Smooth muscle cell (in vitro differentiated cells): ENCODE measurements around the gene GH1. TPM values are rescaled to one million over a fixed set of nuclear protein-coding genes. Genes with fewer than 3 reads are reported as not detected.
"Not testable (repeated sequence)": the region's sequence is repeated elsewhere in the genome, so short reads cannot be mapped to it uniquely, and the experiment has no call there.

Source experiments
- DNase-seq: peaks from one replicate; lab custom pipeline; 2025; ENCODE audit not compliant: unreplicated experiment; lab: John Stamatoyannopoulos, UW
- H2AFZ ChIP-seq: fragments of 200-600 bp; sonication (generic); 2 replicates; pipeline ENCODE4 v1.6.0; 2016; ENCODE audit warnings: antibody characterized with exemption, low read depth, mild to moderate bottlenecking
- H3F3A ChIP-seq: fragments of 200-600 bp; sonication (generic); 2 replicates; pipeline ENCODE4 v1.6.0; 2017; ENCODE audit warnings: antibody characterized with exemption, low read depth
- H3K27ac ChIP-seq: fragments of 200-600 bp; sonication (generic); 2 replicates; pipeline ENCODE4 v1.5.1; 2016; ENCODE audit warnings: low read depth, mild to moderate bottlenecking
- H3K27me3 ChIP-seq: fragments of 200-600 bp; sonication (generic); 2 replicates; pipeline ENCODE4 v1.6.1; 2016; ENCODE audit warnings: low read depth, mild to moderate bottlenecking
- H3K36me3 ChIP-seq: fragments of 200-600 bp; sonication (generic); 2 replicates; pipeline ENCODE4 v1.5.1; 2016; ENCODE audit warnings: low read depth
- H3K4me1 ChIP-seq: fragments of 200-600 bp; sonication (generic); 2 replicates; pipeline ENCODE4 v1.5.1; 2016; ENCODE audit warnings: low read depth
- H3K4me2 ChIP-seq: fragments of 200-600 bp; sonication (generic); 2 replicates; pipeline ENCODE4 v1.6.0; 2016; ENCODE audit warnings: mild to moderate bottlenecking
- H3K4me3 ChIP-seq: fragments of 200-600 bp; sonication (generic); 2 replicates; pipeline ENCODE4 v1.5.1; 2016; ENCODE audit warnings: mild to moderate bottlenecking
- H3K79me2 ChIP-seq: fragments of 200-600 bp; sonication (generic); 2 replicates; pipeline ENCODE4 v1.6.0; 2016; ENCODE audit warnings: low read depth, mild to moderate bottlenecking
- H3K9ac ChIP-seq: fragments of 200-600 bp; sonication (generic); 2 replicates; pipeline ENCODE4 v1.6.0; 2016; ENCODE audit warnings: low read depth
- H3K9me3 ChIP-seq: fragments of 200-600 bp; sonication (generic); replicated peaks from 2 replicates; pipeline ENCODE4 v1.5.1; 2016; ENCODE audit warnings: low read depth
- H4K20me1 ChIP-seq: fragments of 200-600 bp; sonication (generic); 2 replicates; pipeline ENCODE4 v1.6.0; 2016; ENCODE audit warnings: low read depth
- CTCF ChIP-seq: fragments of 200-600 bp; sonication (generic); IDR thresholded peaks from 2 replicates; pipeline ENCODE4 v1.5.1; 2017; ENCODE audit warnings: borderline replicate concordance, mild to moderate bottlenecking, antibody characterized with exemption; ENCODE audit not compliant: insufficient read depth, poor library complexity, severe bottlenecking
- WGBS: methylation state at CpG from one replicate; pipeline ENCODE4 v1.1.7; 2016; ENCODE audit warnings: low lambda C conversion rate; 5-methylcytosine and 5-hydroxymethylcytosine counted together
- polyA plus RNA-seq: library from polyadenylated mRNA; unstranded; fragments of >200 nt; fragmentation: Nextera tagmentation; extraction: Ambion mirVana; gene quantifications from 2 replicates; pipeline ENCODE4 v1.2.1, GENCODE V29; 2016
- total RNA-seq: library from RNA; depleted of rRNA; stranded (reverse); fragments of >200 nt; gene quantifications from 2 replicates; pipeline ENCODE4 v1.2.3, GENCODE V29; 2014

The GH1 gene
- total and polyA plus RNA-seq, 2 experiments from 2014 or later, result not detected

GRCh38 chr17:63914471-63914870 is 4.2 kb downstream of the GH1 start:
- H3K4me1 ChIP-seq, result no peaks in the 10 kb centered on the region
- no peak overlapping the region for H2AFZ ChIP-seq
- no peaks in the 10 kb centered on the region for H4K20me1 ChIP-seq
- H3K36me3 ChIP-seq, result no peaks in the 10 kb centered on the region
- H3K9ac ChIP-seq, result no peak overlapping the region
- DNase-seq, result no peak
- no peak for TF ChIP-seq CTCF
- H3K27me3 ChIP-seq, result peaks cover 17% of the 10 kb centered on the region
- H3K27ac ChIP-seq, result no peak overlapping the region
- no peak overlapping the region for H3K4me2 ChIP-seq
- H3K4me3 ChIP-seq, result no peak overlapping the region
- WGBS, result 93% methylated on average over 7 of the region's 7 CpGs
- H3F3A ChIP-seq, result no peaks in the 10 kb centered on the region
- no peaks in the 10 kb centered on the region for H3K79me2 ChIP-seq
- H3K9me3 ChIP-seq, result no peaks in the 10 kb centered on the region

GRCh38 chr17:63911657-63912100 is 7.0 kb downstream of the GH1 start:
- no peaks in the 10 kb centered on the region for H3F3A ChIP-seq
- no peak overlapping the region for H2AFZ ChIP-seq
- no peaks in the 10 kb centered on the region for H3K9me3 ChIP-seq
- TF ChIP-seq CTCF, result peak; percentile 83
- peaks cover 17% of the 10 kb centered on the region for H3K27me3 ChIP-seq
- H3K4me1 ChIP-seq, result no peaks in the 10 kb centered on the region
- no peak overlapping the region for H3K27ac ChIP-seq
- no peaks in the 10 kb centered on the region for H4K20me1 ChIP-seq
- H3K79me2 ChIP-seq, result no peaks in the 10 kb centered on the region
- H3K4me2 ChIP-seq, result no peak overlapping the region
- no peaks in the 10 kb centered on the region for H3K36me3 ChIP-seq
- WGBS, result 54% methylated on average over 6 of the region's 8 CpGs
- H3K9ac ChIP-seq, result no peak overlapping the region
- peak; percentile 9 for DNase-seq
- no peak overlapping the region for H3K4me3 ChIP-seq

- Histone ChIP-seq H4K20me1 (no peaks in the 10 kb centered on the region), H3K79me2 (no peaks in the 10 kb centered on the region), H3K9ac (no peak within 1 kb of the TSS), H3K4me1 (no peaks in the 10 kb centered on the region), H2AFZ (no peak within 1 kb of the TSS), H3K36me3 (no peaks in the 10 kb centered on the region), H3F3A (no peaks in the 10 kb centered on the region), H3K27me3 (peaks cover 17% of the 10 kb centered on the region), H3K9me3 (no peaks in the 10 kb centered on the region), H3K4me2 (no peak within 1 kb of the TSS), H3K27ac (no peak within 1 kb of the TSS), H3K4me3 (no peak within 1 kb of the TSS)
- WGBS, result 69% methylated on average over 15 of the region's 15 CpGs
- no peak for DNase-seq
- TF ChIP-seq CTCF, result no peak
These were observed 7.5 kb downstream of the GH1 start, which contains the start of gene CSHL1 for GRCh38 chr17:63911041-63911635. Gene CSHL1 (minus strand): TSS chr17:63911258. CDS start chr17:63911196, 62 bp downstream.

GRCh38 chr17:63910096-63910495 is 8.5 kb downstream of the GH1 start:
- H3K27ac ChIP-seq, result no peak overlapping the region
- no peaks in the 10 kb centered on the region for H3F3A ChIP-seq
- no peaks in the 10 kb centered on the region for H3K9me3 ChIP-seq
- no peak overlapping the region for H3K4me2 ChIP-seq
- no peak overlapping the region for H2AFZ ChIP-seq
- TF ChIP-seq CTCF, result no peak
- H4K20me1 ChIP-seq, result no peaks in the 10 kb centered on the region
- H3K79me2 ChIP-seq, result no peaks in the 10 kb centered on the region
- 83% methylated on average over 14 of the region's 14 CpGs for WGBS
- no peaks in the 10 kb centered on the region for H3K4me1 ChIP-seq
- H3K4me3 ChIP-seq, result no peak overlapping the region
- no peaks in the 10 kb centered on the region for H3K36me3 ChIP-seq
- peaks cover 12% of the 10 kb centered on the region for H3K27me3 ChIP-seq
- H3K9ac ChIP-seq, result no peak overlapping the region
- no peak for DNase-seq

- not testable (repeated sequence) for H3K9ac ChIP-seq, H3K79me2 ChIP-seq, H3K4me1 ChIP-seq, H2AFZ ChIP-seq, H3K27ac ChIP-seq, H3F3A ChIP-seq, H3K9me3 ChIP-seq, H3K4me3 ChIP-seq, H4K20me1 ChIP-seq, DNase-seq, H3K4me2 ChIP-seq, H3K36me3 ChIP-seq
- 96% methylated on average over 10 of the region's 10 CpGs for WGBS
- peaks cover 12% of the 10 kb centered on the region for H3K27me3 ChIP-seq
These were observed 9.1 kb downstream of the GH1 start for GRCh38 chr17:63909586-63909985.
